WTC11 (cell line): Measurements from ENCODE around the gene SIGLEC5.

Source experiments
- CREB1 ChIP-seq: sonication (generic); formaldehyde crosslinking; IDR thresholded peaks from 2 replicates; pipeline ENCODE4 v1.8.0; 2023; ENCODE audit warnings: mild to moderate bottlenecking, missing genetic modification reagents
- CTCF ChIP-seq: fragments of 200-600 bp; IDR thresholded peaks from 2 replicates; pipeline ENCODE4 v1.8.0; 2022; ENCODE audit warnings: antibody characterized with exemption
- FOXP1 ChIP-seq: sonication (generic); formaldehyde crosslinking; IDR thresholded peaks from 2 replicates; pipeline ENCODE4 v1.8.0; 2022; ENCODE audit warnings: missing genetic modification reagents, mild to moderate bottlenecking, moderate library complexity, borderline replicate concordance
- JUN ChIP-seq: sonication (generic); formaldehyde crosslinking; IDR thresholded peaks from 2 replicates; pipeline ENCODE4 v1.8.0; 2023; ENCODE audit warnings: mild to moderate bottlenecking, missing genetic modification reagents
- RELA ChIP-seq: sonication (generic); formaldehyde crosslinking; IDR thresholded peaks from 2 replicates; pipeline ENCODE4 v1.8.1; 2022; ENCODE audit warnings: missing genetic modification reagents, mild to moderate bottlenecking, borderline replicate concordance
- TF ChIP-seq, protein P1 (sequence below): sonication (generic); formaldehyde crosslinking; IDR thresholded peaks from 2 replicates; pipeline ENCODE4 v1.8.1; 2022; ENCODE audit warnings: low read depth, missing genetic modification reagents, borderline replicate concordance

DNA sequence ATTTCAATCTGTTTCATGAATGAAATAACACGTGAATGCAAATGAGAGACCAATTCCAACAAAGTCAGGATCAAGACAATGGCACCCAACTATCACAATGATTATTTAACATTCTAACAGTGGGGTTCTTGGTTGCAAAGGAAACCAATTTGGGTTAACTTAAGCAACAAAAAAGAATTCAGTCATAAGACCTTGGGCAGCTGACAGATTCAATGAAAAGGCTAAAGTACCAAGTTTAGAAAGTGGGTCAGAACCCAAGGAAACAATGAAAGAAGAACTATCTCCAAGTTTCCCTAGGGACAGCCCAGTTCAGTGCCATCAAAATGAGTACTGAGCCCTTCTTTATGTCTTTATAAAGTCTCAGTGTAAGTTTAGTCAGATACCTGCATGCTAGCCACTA is 33.9 kb upstream of the SIGLEC5 start:
- TF ChIP-seq CREB1 (CRISPR knock-in tag) (no peak), JUN (CRISPR knock-in tag) (no peak), FOXP1 (CRISPR knock-in tag) (no peak), CTCF (no peak), RELA (CRISPR knock-in tag) (no peak)
- TF ChIP-seq, protein P1, sequence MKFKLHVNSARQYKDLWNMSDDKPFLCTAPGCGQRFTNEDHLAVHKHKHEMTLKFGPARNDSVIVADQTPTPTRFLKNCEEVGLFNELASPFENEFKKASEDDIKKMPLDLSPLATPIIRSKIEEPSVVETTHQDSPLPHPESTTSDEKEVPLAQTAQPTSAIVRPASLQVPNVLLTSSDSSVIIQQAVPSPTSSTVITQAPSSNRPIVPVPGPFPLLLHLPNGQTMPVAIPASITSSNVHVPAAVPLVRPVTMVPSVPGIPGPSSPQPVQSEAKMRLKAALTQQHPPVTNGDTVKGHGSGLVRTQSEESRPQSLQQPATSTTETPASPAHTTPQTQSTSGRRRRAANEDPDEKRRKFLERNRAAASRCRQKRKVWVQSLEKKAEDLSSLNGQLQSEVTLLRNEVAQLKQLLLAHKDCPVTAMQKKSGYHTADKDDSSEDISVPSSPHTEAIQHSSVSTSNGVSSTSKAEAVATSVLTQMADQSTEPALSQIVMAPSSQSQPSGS (CRISPR knock-in tag) = no peak
